KOPT-K1 (cell line): ENCODE data around the gene FAM131B.

ENCODE experiments used
- H3K27ac ChIP-seq: fragments of 200-600 bp; sonication (generic); 2 replicates; pipeline ENCODE4 v1.5.1; 2016; ENCODE audit warnings: antibody characterized with exemption, mild to moderate bottlenecking, low read depth, low read length; ENCODE audit not compliant: poor library complexity, severe bottlenecking
- H3K36me3 ChIP-seq: fragments of 200-600 bp; sonication (generic); 2 replicates; pipeline ENCODE4 v1.5.1; 2017; ENCODE audit warnings: antibody characterized with exemption, mild to moderate bottlenecking, low read length, moderate library complexity; ENCODE audit not compliant: insufficient read depth
- H3K9me3 ChIP-seq: fragments of 200-600 bp; sonication (generic); 2 replicates; pipeline ENCODE4 v1.5.1; 2017; ENCODE audit warnings: antibody characterized with exemption, low read length, mild to moderate bottlenecking; ENCODE audit not compliant: insufficient read depth, poor library complexity, severe bottlenecking

The FAM131B gene

DNA sequence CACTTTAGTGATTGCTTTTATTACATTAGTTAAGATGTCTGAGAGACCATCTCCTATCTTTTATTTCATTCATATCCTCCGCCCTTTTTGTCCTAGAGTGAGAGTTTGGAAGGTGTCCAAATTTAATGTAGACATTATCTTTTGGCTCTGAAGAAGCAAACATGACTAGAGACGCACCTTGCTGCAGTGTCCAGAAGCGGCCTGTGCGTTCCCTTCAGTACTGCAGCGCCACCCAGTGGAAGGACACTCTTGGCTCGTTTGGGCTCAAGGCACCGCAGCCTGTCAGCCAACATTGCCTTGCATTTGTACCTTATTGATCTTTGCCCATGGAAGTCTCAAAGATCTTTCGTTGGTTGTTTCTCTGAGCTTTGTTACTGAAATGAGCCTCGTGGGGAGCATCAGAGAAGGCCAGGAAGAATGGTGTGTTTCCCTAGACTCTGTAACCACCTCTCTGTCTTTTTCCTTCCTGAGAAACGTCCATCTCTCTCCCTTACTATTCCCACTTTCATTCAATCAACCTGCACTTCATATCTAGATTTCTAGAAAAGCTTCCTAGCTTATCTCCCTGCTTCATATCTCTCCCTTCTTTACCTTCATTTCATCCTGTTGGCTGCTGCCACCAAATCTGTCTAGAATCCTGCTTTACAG is 57.0 kb downstream of the FAM131B start:
- Histone ChIP-seq H3K27ac (no peak overlapping the region), H3K9me3 (no peaks in the 10 kb centered on the region), H3K36me3 (peaks cover 93% of the 10 kb centered on the region)

- Histone ChIP-seq H3K27ac (no peak overlapping the region), H3K36me3 (peaks cover 98% of the 10 kb centered on the region), H3K9me3 (no peaks in the 10 kb centered on the region)
Measured at GRCh38 chr7:143304938-143305337, 57.6 kb downstream of the FAM131B start.

DNA sequence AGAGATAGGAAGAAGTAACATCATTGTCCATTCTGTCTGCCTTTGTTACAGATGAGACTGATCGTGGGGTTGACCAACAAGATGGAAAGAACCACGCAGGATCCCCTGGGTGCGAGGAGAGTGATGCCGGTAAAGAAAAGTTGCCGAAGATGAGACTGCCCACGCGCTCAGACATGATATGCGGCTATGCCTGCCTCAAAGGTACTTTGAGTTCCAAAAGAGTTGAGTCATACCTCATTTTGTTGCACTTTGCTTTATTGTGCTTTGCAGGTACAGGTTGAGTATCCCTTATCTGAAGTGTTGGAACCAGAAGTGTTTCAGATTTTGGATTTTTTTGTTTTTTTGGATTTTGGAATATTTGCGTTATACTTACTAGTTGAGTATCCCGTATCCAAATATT is 58.8 kb downstream of the FAM131B start:
- Histone ChIP-seq H3K36me3 (peaks cover 98% of the 10 kb centered on the region), H3K9me3 (no peaks in the 10 kb centered on the region), H3K27ac (no peak overlapping the region)
